Testis (tissue), 2 donors: ENCODE data around the gene EEF2K.

Experiments
- CTCF ChIP-seq, 3 experiments: fragments of 450-650 bp in 2 of 3; fragments of 200-600 bp in 1 of 3; sonication (generic) in 1 of 3; IDR thresholded peaks; one replicate each; pipeline ENCODE4 v1.5.1; 2016 to 2019; ENCODE audit warnings: antibody characterized with exemption in 3 of 3, mild to moderate bottlenecking in 2 of 3, moderate library complexity in 1 of 3
- POLR2A ChIP-seq: fragments of 450-650 bp; IDR thresholded peaks from one replicate; pipeline ENCODE4 v1.6.1; 2017; ENCODE audit warnings: antibody characterized with exemption, mild to moderate bottlenecking, moderate library complexity

GRCh38 chr16:22336581-22336980 lies 130.5 kb downstream of the EEF2K start:
- no peak for TF ChIP-seq CTCF (IDR thresholded peaks at IDR 0.05)
- no peak for TF ChIP-seq POLR2A
